ENCODE measurements around the gene CUL4B. TPM values are rescaled to one million over a fixed set of nuclear protein-coding genes. Genes with fewer than 3 reads are reported as not detected.
"Not testable (repeated sequence)": the region's sequence is repeated elsewhere in the genome, so short reads cannot be mapped to it uniquely, and the experiment has no call there.

Gene CUL4B
- total RNA-seq, 6 donors from 2014 or later, result 17.9 to 58.7 (median 31.1) TPM

DNA sequence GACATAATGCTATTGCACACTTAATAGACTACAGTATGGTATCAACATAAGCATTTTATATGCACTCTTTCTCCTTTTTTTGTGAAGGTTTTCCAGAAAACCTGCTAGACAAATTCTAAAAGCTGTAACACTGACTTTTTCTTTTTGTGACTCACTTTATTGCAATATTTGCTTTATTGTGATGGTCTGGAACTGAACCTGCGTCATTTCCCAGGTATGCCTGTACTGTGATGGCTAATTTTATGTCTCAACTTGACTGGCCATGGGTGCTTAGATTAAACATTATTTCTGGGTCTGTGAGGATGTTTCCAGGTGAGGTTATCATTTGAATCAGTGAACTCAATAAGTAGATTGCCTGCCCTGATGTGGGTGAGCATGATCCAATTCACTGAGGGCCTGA, 56.2 kb downstream of the CUL4B start:
- ATAC-seq (ENCODE audit: low FRiP score in 2 of 2), result no peak
- Histone ChIP-seq H3K4me3 (no peak overlapping the region), H3K27ac (no peak overlapping the region), H3K4me1 (no peaks in the 10 kb centered on the region), H3K9me3 (no peaks in the 10 kb centered on the region), H3K36me3 (no peaks in the 10 kb centered on the region), H3K27me3 (no peaks in the 10 kb centered on the region)
- no peak for DNase-seq
- TF ChIP-seq POLR2A (IDR thresholded peaks at IDR 0.05), result no peak
- no peak for TF ChIP-seq EP300 (IDR thresholded peaks at IDR 0.05)
- TF ChIP-seq CTCF (IDR thresholded peaks at IDR 0.05), result no peak
- TF ChIP-seq POLR2AphosphoS5 (IDR thresholded peaks at IDR 0.05), result no peak
- 81 to 83% methylated on average over 1 of the region's 1 CpG for WGBS, 2 donors

GRCh38 chrX:120499301-120500072, 61.3 kb downstream of the CUL4B start:
- Histone ChIP-seq H3K27ac (no peak overlapping the region), H3K9me3 (no peaks in the 10 kb centered on the region), H3K4me1 (peaks cover 0 to 4% (median 0%) of the 10 kb centered on the region in 4 donors), H3K4me3 (no peak overlapping the region), H3K27me3 (no peaks in the 10 kb centered on the region), H3K36me3 (no peaks in the 10 kb centered on the region)
- TF ChIP-seq CTCF (IDR thresholded peaks at IDR 0.05) (no peak), EP300 (IDR thresholded peaks at IDR 0.05) (no peak), POLR2A (IDR thresholded peaks at IDR 0.05) (no peak)
- DNase-seq (no peak), ATAC-seq (ENCODE audit: low FRiP score in 2 of 2) (no peak)
- WGBS, 2 donors, result 52 to 72% methylated on average over 3 to 4 of the region's 4 CpGs

GRCh38 chrX:120490119-120490518, 70.6 kb downstream of the CUL4B start:
- not testable (repeated sequence) for ATAC-seq (ENCODE audit: low FRiP score in 2 of 2); H3K27me3 ChIP-seq; DNase-seq; H3K4me3 ChIP-seq; H3K4me1 ChIP-seq; H3K9me3 ChIP-seq; H3K36me3 ChIP-seq; H3K27ac ChIP-seq
- WGBS, 2 donors, result 100% methylated on average over 1 to 2 of the region's 2 CpGs

DNA sequence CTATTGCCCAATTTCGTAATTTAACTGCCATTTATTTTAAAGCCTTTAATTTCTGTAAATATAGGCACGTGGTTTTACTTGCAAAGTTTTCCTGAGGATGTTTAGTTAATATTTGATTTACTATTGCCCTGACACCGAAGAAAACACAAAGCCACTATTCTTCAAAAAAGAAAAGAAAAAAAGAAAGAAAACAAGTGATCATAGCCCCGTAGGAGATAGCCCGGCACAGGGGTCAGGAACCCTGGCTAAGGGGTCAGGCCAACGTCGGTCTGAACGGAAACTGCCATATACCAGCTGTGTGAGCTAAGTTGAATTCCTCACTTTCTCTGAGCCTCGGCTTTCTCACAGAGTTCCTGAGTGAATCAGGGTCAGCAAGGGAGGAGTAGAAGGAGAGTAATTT, 74.0 kb downstream of the CUL4B start:
- H3K4me1 ChIP-seq, result peaks cover 0 to 7% (median 2%) of the 10 kb centered on the region in 4 donors
- TF ChIP-seq POLR2A (IDR thresholded peaks at IDR 0.05), result no peak
- no peak for TF ChIP-seq CTCF (IDR thresholded peaks at IDR 0.05)
- TF ChIP-seq EP300 (IDR thresholded peaks at IDR 0.05), result no peak
- no peak for TF ChIP-seq POLR2AphosphoS5 (IDR thresholded peaks at IDR 0.05)
- no peaks in the 10 kb centered on the region for H3K36me3 ChIP-seq
- no peak for ATAC-seq (ENCODE audit: low FRiP score in 2 of 2)
- no peak for DNase-seq
- no peaks in the 10 kb centered on the region for H3K9me3 ChIP-seq
- H3K27me3 ChIP-seq, result no peaks in the 10 kb centered on the region
- no peak overlapping the region for H3K4me3 ChIP-seq
- WGBS, 2 donors, result 49 to 66% methylated on average over 9 of the region's 9 CpGs
- no peak overlapping the region for H3K27ac ChIP-seq

GRCh38 chrX:120485638-120486520, 74.9 kb downstream of the CUL4B start:
- no peaks in the 10 kb centered on the region for H3K9me3 ChIP-seq
- no peaks in the 10 kb centered on the region for H3K36me3 ChIP-seq
- peak overlapping the region; percentile 81 to 89 (median 83) for H3K27ac ChIP-seq
- peaks cover 0 to 7% (median 2%) of the 10 kb centered on the region in 4 donors for H3K4me1 ChIP-seq
- H3K4me3 ChIP-seq, result peak overlapping the region in 3 of 4 donors; percentile 40 to 56 (median 49)
- ATAC-seq (ENCODE audit: low FRiP score in 2 of 2) (peak; percentile 88 to 96), DNase-seq (peak; percentile 71 to 88)
- TF ChIP-seq CTCF (IDR thresholded peaks at IDR 0.05), result peak; percentile 34 to 70 (median 56)
- TF ChIP-seq POLR2A (IDR thresholded peaks at IDR 0.05), result peak in 1 of 4 donors; percentile 43
- TF ChIP-seq POLR2AphosphoS5 (IDR thresholded peaks at IDR 0.05), result peak; percentile 10 to 21
- TF ChIP-seq EP300 (IDR thresholded peaks at IDR 0.05), result no peak
- no peaks in the 10 kb centered on the region for H3K27me3 ChIP-seq
- WGBS, 2 donors, result 0 to 30% methylated on average over 25 to 39 of the region's 39 CpGs

Measured in upper lobe of left lung (tissue), 6 donors.